ENCODE data around the gene KCTD7.
"Not testable (repeated sequence)": the region's sequence is repeated elsewhere in the genome, so short reads cannot be mapped to it uniquely, and the experiment has no call there.

KCTD7 gene

DNA sequence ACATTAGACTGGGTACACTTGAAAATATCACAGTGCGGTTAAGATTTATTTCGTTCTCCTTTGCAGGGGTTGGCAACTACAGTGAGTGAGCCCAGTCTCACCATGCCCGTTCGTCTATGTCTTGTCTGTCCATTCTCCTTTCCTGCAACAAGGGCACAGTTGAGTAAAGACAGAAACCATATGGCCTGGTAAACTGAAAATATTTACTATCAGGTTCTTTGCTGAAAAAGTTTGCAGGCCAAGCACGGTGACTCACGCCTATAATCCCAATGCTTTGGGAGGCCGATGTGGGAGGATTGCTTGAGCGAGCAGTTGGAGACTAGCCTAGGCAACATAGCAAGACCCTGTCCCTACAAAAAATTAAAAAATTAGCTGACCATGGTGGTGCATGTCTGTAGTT lies 11.4 kb upstream of the KCTD7 start:
- DNase-seq (ENCODE audit: low read depth), result no peak

DNA sequence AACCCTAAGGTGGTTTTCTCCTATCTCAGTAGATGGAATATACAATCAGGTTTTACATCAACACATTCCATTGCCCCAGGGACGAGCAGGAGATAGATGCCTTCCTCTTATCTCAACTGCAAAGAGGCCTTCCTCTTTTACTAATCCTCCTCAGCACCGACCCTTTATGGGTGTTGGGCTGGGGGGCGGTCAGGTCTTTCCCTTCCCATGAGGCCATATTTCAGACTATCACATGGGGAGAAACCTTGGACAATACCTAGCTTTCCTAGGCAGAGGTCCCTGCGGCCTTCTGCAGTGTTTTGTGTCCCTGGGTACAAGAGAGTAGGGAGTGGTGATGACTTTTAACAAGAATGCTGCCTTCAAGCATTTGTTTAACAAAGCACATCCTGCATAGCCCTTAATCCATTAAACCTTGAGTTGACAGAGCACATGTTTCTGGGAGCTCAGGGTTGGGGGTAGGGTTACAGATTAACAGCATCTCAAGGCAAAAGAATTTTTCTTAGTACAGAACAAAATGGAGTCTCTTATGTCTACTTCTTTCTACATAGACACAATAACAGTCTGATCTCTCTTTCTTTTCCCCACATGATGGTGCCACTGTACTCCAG lies 9.2 kb upstream of the KCTD7 start:
- not testable (repeated sequence) for DNase-seq (ENCODE audit: low read depth)

DNA sequence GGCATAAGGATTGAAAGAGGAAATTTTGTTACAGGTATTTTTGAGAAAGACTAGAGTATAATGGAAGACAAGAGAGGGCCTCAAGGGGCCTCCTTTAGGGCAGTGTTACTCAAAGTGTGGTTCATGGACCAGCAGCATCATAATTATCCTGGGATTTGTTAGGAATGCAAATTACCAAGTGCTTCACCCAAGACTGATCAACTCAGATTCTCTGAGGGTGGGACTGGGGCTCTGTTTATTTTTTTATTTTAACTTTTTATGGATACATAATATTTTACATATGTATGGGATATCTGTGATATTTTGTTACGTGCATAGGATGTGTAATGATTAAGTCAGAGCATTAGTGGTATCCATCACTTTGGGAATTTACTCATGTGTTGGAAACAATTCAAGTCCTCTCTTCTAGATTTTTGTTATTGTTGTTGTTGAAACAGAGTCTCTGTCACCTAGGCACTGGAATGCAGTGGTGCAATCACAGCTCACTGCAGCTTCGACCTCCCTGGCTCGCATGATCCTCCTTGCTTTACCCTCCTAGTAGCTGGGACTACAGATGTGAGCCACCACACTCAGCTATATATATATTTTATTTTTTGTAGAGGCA lies 2.2 kb upstream of the KCTD7 start:
- no peak for DNase-seq (ENCODE audit: low read depth)

DNA sequence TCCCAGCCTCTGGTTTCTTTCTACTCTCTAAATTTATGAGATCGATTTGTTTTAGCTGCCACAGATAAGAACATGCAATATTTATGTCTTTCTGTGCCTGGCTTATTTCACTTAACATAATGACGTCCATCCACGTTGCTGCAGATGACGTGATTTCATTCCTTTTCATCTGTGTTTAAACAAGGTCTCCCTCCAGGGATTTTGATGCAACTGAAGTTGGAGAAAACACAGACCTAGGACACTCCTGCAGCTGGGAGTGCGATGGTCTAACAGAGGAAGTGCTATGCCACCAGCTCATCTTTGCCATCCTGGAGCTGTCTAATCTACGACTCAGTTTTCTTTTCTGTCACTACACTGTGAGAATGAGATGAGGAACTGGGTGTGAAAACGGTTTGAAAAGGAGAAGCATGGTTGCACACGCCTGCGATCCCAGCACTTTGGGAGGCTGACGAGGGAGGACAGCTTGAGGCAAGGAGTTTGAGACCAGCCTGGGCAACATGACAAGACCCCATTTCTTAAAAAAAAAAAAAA lies 1.5 kb upstream of the KCTD7 start:
- DNase-seq (ENCODE audit: low read depth), result no peak

DNA sequence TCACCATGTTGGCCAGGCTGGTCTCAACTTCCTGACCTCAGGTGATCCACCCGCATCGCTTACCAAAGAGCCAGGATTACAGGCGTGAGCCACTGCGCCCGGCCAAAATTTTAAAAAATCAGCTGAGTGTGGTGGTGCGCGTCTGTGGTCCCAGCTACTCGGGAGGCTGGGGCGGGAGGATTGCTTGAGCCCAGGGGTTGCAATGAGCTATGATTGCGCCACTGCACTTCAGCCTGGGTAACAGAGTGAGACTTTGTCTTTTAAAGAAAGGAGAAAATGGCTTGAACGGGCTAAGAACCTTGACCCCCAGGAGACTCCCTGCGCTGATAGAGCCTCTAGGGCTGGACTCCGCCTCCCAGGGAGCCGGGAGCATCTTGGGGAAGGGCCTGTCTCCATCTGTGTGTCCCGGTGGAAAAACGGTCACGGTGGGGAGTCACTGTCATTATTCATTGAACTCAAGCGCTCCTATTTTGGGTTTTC lies 760 bp upstream of the KCTD7 start:
- DNase-seq (ENCODE audit: low read depth), result no peak

DNA sequence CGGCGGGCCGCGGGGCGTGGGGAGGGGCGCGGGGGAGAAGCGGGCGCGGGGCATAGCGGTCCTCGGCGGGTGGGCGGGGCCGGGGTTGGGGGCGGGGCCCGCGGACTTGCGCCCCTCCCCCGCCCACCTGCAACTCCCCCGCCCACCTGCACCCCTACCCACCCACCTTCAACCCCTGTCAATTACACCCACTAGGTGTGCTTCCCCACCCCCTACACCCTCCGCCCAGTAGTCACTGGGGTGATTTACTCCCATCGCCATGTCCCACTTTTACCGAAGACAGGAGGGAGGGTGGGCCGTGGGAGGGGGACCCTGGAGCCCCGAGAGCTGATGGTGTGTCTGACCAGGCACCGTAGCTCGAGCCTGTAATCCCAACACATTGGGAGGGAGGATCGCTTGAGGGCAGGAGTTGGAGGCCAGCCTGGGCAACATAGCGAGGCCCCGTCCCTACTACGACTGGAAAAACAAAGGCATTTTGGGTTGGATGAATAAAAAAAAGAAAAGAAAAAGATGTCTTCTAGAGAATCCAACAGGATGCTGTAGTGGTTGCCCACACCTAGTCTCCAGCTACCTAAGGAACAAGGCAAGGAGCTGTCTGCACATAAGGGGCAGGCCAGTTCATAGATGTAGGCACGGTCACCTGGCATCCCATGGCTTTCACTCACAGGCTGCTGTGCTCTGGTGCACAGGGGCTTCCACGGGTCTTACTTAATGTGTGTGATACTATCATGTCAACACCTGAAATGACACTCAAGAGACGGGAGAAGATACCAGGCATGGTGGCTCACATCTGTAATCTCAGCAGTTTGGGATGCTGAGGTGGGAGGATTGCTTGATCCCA lies 761 bp downstream of the KCTD7 start:
- DNase-seq (ENCODE audit: low read depth), result no peak

DNA sequence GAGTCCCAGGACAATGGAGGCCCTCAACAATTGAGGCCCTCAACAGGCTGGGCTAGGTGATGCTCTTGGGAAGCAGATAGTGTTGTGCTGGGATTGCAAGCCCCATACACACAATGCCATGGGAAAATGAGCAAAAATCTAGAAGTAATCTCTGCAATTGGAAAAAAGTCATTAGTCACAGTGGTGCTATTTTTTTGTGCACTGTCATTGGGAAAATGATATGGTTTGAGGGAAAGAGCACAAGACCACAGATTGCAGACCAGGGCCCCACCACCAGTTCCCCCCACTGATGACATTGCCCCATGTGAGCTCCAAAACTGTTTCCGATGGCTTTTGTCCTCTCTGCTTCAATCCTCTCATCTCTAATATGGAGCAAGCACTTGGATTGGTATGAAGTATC lies 1.9 kb downstream of the KCTD7 start:
- no peak for DNase-seq (ENCODE audit: low read depth)

DNA sequence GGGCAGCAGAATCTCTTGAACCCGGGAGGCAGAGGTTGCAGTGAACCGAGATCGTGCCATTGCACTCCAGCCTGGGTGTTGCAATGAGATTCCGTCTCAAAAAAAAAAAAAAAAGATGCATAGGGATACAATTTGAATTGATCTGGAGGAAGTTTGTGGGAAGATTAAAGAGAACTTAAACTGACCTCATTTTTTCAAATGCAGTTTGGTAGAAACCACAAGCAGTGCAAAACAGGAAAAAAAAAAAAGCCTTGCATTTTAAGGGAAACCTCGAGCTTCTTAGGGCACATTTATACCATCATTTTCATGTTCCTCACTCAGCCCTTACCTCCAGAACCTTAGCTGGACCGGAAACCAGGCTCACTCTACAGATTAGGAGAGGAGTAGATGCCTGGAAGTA lies 2.8 kb downstream of the KCTD7 start:
- DNase-seq (ENCODE audit: low read depth), result no peak

DNA sequence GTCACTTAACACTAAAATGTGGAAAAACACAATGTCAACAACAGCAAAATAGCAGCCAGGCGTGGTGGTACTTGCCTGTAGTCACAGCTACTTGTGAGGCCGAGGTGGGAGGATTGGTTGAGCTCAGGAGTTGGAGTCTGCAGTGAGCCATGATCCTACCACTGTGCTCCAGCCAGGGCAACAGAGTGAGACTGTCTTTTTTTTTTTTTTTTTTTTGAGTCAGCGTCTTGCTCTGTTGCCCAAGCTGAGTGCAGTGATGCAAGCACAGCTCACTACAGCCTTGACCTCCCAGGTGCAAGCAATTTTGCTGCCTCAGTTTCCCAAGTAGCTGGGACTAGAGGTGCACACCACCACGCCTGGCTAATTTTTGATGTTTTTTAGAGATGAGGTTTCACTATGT lies 6.1 kb downstream of the KCTD7 start:
- DNase-seq (ENCODE audit: low read depth), result no peak

DNA sequence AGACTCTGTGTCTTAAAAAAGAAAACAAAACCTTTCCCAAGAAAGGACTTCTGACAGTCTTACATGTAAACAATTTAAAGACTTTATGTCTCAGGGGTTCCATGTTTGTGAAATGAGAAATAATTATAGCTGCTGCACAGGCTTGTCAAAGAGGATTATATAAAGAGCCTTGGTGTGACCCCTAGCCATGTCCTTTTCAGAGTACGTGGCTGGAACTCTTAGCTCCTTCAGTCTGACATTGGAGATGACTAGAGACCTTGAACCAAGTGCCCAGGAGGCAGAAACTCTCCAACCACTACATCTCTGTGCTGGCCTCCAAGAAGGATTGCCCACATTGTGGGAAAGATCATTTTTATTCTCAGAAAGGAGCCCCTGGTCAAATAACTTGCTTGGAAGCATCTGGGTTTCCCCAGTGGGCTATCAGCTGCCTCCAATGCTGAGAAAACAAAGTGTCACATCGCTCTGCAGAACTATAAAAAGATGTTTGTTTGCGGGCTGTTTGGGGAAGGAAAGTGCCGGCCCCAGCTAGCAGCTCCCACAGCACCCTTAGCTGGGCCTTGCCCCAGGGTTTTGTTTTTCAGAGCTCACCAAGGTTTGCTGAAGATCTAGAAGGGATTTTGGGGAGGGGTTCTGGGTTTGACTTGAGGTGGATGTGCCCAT lies 6.8 kb downstream of the KCTD7 start:
- not testable (repeated sequence) for DNase-seq (ENCODE audit: low read depth)

DNA sequence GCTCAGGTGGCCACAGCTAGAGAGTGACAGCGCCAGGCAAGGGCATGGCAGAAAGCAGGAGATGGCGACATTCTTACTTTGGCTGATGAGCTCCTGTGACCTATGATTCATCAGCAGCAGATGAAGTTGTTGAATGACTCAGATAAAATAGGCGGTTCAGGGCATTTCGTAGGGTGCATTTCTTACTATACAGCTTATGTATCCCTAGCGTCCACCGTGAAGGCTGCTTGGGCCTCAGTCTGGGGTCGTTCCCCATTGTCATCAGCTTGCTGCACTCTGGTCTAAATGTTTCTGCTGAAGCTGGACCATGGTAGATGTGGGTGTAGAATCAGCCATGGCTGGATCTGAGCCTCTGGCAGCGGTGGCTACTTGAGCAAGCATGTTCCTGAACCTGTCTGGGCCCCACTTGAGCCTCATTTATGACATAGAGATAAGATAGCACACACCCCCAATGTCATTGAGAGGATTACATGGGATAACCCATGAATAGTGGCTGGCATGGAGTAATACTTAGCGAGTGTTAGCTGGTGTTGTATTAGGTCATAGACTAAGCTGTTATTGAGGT lies 7.4 kb downstream of the KCTD7 start:
- DNase-seq (ENCODE audit: low read depth), result not testable (repeated sequence)

DNA sequence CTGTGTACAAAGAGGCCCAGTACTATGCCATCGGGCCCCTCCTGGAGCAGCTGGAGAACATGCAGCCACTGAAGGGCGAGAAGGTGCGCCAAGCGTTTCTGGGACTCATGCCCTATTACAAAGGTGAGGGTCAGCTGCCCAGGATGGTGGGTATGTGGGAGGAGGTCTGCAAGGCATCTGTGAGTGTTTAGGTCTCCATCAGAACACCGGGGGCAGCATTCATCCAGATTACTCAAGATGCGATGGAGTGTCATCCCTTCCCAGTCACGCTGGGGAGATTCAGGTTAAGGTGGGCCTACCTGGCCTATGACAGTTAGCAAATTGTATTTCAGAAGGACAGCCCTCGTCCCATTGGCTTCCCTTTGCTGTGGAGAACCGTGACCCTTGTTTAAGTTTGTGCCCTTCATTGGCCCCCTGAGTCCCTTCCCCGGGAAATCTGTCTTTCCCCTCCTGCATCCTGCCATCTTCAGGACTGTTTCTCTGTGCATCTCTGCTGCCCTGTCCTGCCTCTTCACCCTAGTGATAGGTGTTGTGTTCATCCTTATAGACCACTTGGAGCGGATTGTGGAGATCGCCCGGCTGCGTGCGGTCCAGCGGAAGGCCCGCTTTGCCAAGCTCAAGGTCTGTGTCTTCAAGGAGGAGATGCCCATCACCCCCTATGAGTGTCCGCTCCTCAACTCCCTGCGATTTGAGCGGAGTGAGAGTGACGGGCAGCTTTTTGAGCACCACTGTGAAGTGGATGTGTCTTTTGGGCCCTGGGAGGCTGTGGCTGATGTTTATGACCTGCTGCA lies 9.8 kb downstream of the KCTD7 start:
- DNase-seq (ENCODE audit: low read depth), result no peak

DNA sequence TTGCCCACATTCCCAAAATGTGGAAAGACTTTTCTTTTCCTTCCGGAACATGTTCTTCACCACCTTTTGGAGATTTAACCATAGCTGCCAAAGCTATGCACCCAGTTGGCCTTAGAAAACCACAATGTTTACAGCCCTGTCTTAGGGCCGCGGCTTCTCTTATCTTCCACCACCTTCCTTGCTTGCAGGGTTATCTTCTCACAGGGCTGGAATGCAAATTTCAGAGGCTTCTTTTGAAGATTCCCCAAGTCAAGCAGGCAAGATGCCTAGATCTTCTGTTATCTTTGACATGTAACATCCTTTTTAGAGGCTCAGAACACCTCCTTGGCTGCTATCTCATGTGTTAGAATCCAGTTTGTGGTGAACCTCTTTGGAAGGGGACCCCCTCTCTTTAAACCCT lies 11.1 kb downstream of the KCTD7 start:
- no peak for DNase-seq (ENCODE audit: low read depth)

DNA sequence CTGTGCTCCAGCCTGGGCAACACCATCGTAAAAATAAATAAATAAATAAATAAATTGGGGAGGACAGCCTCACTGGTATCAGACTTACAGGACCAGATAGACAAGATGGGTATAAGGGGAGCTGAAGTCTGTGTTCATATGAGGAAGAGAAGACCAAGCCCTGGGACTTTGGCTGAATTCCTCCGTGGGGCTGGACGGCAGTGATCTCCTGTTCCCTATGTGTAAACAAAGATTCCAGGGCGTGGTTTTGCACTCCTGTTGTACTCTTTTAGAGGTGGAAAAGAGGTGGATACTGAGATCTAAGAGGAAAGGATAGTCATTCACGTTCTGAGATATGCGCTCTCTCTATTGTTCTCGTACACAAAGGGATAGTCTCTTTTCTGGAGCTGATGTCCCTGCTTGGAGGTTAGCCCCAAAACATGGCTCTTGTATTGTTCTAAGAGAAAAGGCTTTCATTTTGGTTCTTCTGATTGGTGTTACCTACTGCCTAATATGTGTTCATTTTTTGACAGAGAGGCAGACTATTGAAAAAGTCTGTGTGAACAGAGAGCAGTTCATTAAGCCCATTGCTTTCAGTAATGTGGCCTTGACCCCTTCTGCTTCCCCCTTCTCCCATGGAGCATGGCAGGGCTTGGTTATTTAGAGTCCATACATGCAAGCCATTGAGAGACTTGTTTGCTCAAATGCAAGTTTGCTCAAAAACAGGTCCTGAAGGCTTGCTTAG lies 12.3 kb downstream of the KCTD7 start:
- no peak for DNase-seq (ENCODE audit: low read depth)

DNA sequence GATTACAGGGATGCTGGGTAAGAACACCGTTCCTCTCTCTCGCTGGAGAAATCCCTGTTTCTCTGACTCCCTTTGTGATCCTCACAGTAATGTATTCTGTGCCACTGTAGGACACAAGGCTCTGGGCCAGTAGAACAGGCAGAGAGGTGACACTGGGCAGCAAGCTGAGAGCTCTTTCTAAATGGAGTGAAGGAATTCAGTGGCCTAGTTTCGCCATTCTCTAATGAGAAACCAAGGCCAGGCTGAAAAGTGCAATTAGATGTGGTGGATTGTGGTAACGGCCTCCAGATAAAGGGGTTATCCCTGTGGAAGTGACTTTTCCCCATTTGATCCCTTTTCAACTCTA lies 12.8 kb downstream of the KCTD7 start:
- DNase-seq (ENCODE audit: low read depth), result no peak

DNA sequence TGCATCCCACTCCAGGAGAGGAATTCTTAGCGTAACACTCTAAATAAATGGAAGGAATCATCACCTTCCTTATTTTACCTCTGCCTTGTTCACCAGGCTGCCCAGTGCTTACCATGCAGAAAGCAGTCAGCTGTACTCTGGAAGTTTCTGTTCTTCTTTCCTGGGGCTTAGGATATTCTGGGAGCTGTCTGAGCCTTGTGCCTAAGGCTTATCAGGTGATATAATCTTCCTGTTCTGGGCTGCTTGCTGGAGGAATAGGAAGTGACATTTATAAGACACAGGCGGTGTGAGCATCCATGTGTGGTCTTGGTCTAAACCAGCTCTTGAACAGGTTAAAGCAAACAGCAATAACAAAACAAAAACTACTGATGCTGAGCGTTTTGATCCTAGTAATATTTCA lies 13.5 kb downstream of the KCTD7 start:
- DNase-seq (ENCODE audit: low read depth), result no peak

DNA sequence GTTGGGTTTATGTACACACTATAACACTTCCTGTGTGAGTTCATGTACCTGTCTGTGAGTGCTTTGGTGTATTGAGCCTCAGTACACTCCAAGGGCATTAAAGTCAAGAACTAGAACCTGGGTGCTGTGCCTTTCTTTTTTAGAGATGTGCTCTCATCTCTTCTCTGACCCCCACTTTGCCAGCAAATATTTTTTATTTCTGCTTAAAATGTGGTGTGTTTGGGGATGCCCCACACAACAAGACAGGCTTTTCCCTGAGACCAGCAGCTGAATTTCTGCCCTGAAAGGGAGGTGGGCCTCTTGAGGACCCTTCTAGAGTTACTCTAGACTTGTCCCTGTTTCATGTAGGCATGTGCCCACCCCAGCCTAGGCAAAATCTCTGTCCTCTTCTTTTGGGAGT lies 14.3 kb downstream of the KCTD7 start:
- DNase-seq (ENCODE audit: low read depth), result no peak

DNA sequence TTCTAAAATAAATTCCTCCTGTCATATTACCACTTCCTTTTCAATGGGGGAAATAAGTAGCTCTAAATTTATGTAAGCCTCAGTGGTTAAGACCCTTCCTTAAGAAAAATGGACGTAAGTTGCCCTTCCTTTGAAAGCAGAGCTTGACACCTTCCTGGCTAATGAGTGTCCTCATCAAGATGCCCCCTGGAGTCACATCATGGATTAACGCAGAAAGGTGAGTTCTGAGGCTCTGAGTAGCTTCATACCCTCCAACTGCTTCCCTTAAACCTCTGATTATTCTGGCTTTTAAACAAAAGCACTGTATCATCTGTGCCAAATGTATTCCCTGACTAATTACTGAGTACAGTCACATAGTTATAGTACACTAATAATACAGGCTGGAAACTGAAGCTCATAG lies 14.7 kb downstream of the KCTD7 start:
- no peak for DNase-seq (ENCODE audit: low read depth)

DNA sequence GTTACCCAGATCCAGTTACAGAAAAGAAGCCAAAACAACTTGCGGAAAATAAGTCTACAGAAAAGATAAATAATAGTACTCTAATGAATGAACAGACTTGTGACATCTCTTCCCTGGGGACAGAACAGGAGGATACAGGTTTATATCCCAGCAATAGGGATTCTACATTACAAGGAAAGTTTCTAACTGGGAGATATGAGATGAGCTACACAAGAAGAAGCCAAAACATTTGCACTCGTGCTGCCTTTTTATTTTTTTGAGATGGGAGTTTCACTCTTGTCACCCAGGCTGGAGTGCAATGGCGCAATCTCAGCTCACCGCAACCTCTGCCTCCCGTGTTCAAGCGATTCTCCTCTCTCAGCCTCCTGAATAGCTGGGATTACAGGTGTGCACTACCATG lies 22.3 kb downstream of the KCTD7 start:
- DNase-seq (ENCODE audit: low read depth), result not testable (repeated sequence)

DNA sequence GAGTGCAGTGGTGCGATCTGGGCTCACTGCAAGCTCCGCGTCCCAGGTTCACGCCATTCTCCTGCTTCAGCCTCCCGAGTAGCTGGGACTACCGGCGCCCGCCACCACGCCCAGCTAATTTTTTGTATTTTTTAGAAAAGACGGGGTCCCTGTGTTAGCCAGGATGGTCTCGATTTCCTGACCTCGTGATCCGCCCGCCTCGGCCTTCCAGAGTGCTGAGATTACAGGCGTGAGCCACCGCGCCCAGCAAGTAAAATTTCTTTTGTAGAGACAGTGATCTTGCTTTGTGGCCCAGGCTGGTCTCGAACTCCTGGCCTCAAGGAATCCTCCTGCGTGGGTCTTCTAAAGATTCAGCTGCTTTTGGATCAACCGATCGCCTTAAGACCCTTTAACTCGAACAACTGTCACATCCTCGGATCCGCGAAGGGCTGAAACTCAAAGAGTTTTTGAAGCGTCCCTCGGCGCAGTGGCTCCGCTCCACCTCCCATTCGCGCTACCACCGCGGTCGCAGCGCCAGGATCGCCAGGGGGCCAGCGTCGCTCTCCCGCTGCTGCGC lies 25.1 kb downstream of the KCTD7 start:
- not testable (repeated sequence) for DNase-seq (ENCODE audit: low read depth)
